Keratinocyte (primary cell): Measurements from ENCODE around the gene GARNL3. TPM values are rescaled to one million over a fixed set of nuclear protein-coding genes. Genes with fewer than 3 reads are reported as not detected.

Experiments
- DNase-seq: peaks from one replicate; pipeline ENCODE4 v3.0.0-alpha.2; 2011; ENCODE audit warnings: low read depth, missing footprints, low spot score
- FAIRE-seq: peaks from 2 replicates; lab custom pipeline; 2011; peaks lifted over from hg19 to GRCh38; lab: Jason Lieb, UNC
- H2AFZ ChIP-seq: 2 replicates; pipeline ENCODE4 v1.6.0; 2012; ENCODE audit warnings: low read length, control low read depth, inconsistent platforms; ENCODE audit not compliant: control insufficient read depth
- H3K27ac ChIP-seq: 2 replicates; pipeline ENCODE4 v1.5.1; 2011; ENCODE audit warnings: low read length; ENCODE audit not compliant: control insufficient read depth, insufficient read depth
- H3K27me3 ChIP-seq: 3 replicates; pipeline ENCODE4 v1.6.0; 2011; ENCODE audit warnings: low read length; ENCODE audit not compliant: control insufficient read depth, insufficient read depth; ENCODE audit errors: extremely low read depth
- H3K36me3 ChIP-seq, 2 experiments: 2 replicates in 1 of 2; 3 replicates in 1 of 2; pipeline ENCODE4 v1.5.1; 2011; ENCODE audit warnings: low read length in 2 of 2, mild to moderate bottlenecking in 1 of 2; ENCODE audit not compliant: control insufficient read depth in 2 of 2, insufficient read depth in 2 of 2; ENCODE audit errors: extremely low read depth in 1 of 2
- H3K4me1 ChIP-seq: 3 replicates; pipeline ENCODE4 v1.5.1; 2011; ENCODE audit warnings: low read length; ENCODE audit not compliant: control insufficient read depth, insufficient read depth; ENCODE audit errors: extremely low read depth
- H3K4me2 ChIP-seq: 3 replicates; pipeline ENCODE4 v1.6.0; 2011; ENCODE audit warnings: low read depth, low read length; ENCODE audit not compliant: control insufficient read depth, insufficient read depth; ENCODE audit errors: extremely low read depth
- H3K4me3 ChIP-seq, 3 experiments: fragments of 200-600 bp in 1 of 3; sonication (generic) in 1 of 3; 2 replicates in 2 of 3; 3 replicates in 1 of 3; pipeline ENCODE4 v1.5.1; 2011 to 2016; ENCODE audit warnings: low read length in 3 of 3, mild to moderate bottlenecking in 3 of 3, control low read depth in 2 of 3, inconsistent platforms in 1 of 3, low read depth in 1 of 3, mixed read lengths in 1 of 3, mixed run types in 1 of 3, moderate library complexity in 1 of 3; ENCODE audit not compliant: control insufficient read depth in 2 of 3, insufficient read depth in 2 of 3; ENCODE audit errors: extremely low read depth in 1 of 3
- H3K79me2 ChIP-seq: 2 replicates; pipeline ENCODE4 v1.6.0; 2012; ENCODE audit warnings: low read length; ENCODE audit not compliant: control insufficient read depth, insufficient read depth
- H3K9ac ChIP-seq: 3 replicates; pipeline ENCODE4 v1.6.0; 2011; ENCODE audit warnings: low read length; ENCODE audit not compliant: control insufficient read depth, insufficient read depth; ENCODE audit errors: extremely low read depth
- H3K9me1 ChIP-seq: 3 replicates; pipeline ENCODE4 v1.6.0; 2011; ENCODE audit warnings: low read length; ENCODE audit not compliant: control insufficient read depth, insufficient read depth; ENCODE audit errors: extremely low read depth
- H3K9me3 ChIP-seq: 2 replicates; pipeline ENCODE4 v1.5.1; 2012; ENCODE audit warnings: low read depth, low read length; ENCODE audit not compliant: control insufficient read depth
- H4K20me1 ChIP-seq: 3 replicates; pipeline ENCODE4 v1.6.0; 2011; ENCODE audit warnings: low read length; ENCODE audit not compliant: control insufficient read depth, insufficient read depth; ENCODE audit errors: extremely low read depth
- CTCF ChIP-seq, 3 experiments: IDR thresholded peaks in 1 of 3; conservative IDR thresholded peaks in 1 of 3; optimal IDR thresholded peaks in 1 of 3; 2 replicates in 2 of 3; 3 replicates in 1 of 3; pipeline versions ENCODE3 to v1.5.1; 2011; ENCODE audit warnings: low read length in 3 of 3, mild to moderate bottlenecking in 3 of 3, moderate library complexity in 2 of 3, control low read depth in 1 of 3, inconsistent platforms in 1 of 3; ENCODE audit not compliant: insufficient read depth in 2 of 3; ENCODE audit errors: extremely low read depth in 1 of 3
- EZH2 ChIP-seq: IDR thresholded peaks from one replicate; pipeline ENCODE4 v1.6.1; 2012; ENCODE audit warnings: inconsistent platforms, mild to moderate bottlenecking, low read length, moderate library complexity
- dilution Hi-C: fragments of 300-500 bp; cut with MboI; formaldehyde crosslinking; loops from one replicate; pipeline ENCODE4 v1.7.0; 2020; ENCODE audit warnings: low sequenced_read_pairs; ENCODE audit not compliant: extremely low pct_ligation_motif_present
- polyA plus RNA-seq, 5 experiments: library from polyadenylated mRNA; depleted of rRNA in 3 of 5; stranded (reverse) in 3 of 5; stranded (forward) in 1 of 5; unstranded in 1 of 5; fragments of >200 nt; gene quantifications; 1 replicate in 1 of 5; 2 replicates in 3 of 5; 3 replicates in 1 of 5; pipeline versions ENCODE4 v1.2.1 to v1.2.3, GENCODE V29; 2011 to 2012; ENCODE audit warnings: missing spikeins in 2 of 5, low read depth in 1 of 5, low replicate concordance in 1 of 5

The GARNL3 gene
- polyA plus RNA-seq, 1 donor (not counting 4 experiments of a cell fraction or from before 2014, with no cell fraction given): 2.4 TPM

DNA sequence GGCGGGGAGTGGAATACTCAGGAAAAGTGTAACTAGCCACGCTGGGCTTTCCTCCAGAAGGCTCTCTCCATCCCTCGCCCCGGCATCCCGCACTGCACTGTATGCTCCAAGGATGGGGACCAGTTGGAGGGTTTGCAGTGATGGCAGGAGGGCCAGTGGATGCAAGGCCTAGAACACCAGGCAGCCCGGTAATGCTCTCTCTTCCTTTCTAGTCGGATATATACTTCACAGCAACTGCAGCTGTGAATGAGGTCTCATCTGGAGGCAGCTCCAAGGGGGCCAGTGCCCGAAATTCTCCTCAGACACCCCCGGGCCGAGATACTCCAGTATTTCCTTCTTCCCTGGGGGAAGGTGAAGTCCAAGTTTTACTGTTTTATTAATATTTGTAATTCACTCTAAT, 122.4 kb downstream of the GARNL3 start:
- Histone ChIP-seq H3K4me3 (no peak overlapping the region), H3K9me1 (no peaks in the 10 kb centered on the region), H3K4me2 (no peak overlapping the region), H3K79me2 (no peaks in the 10 kb centered on the region), H3K4me1 (peaks cover 15% of the 10 kb centered on the region), H3K27ac (no peak overlapping the region), H3K9me3 (no peaks in the 10 kb centered on the region), H3K9ac (no peak overlapping the region), H4K20me1 (no peaks in the 10 kb centered on the region), H2AFZ (no peak overlapping the region), H3K36me3 (no peaks in the 10 kb centered on the region), H3K27me3 (no peaks in the 10 kb centered on the region)
- DNase-seq: no peak
- TF ChIP-seq EZH2: no peak
- no peak for TF ChIP-seq CTCF (optimal IDR thresholded peaks at IDR 0.05 in 1 of 3, IDR thresholded peaks at IDR 0.05 in 1 of 3, conservative IDR thresholded peaks at IDR 0.05 in 1 of 3; ENCODE audit: extremely low read depth in 1 of 3, insufficient read depth in 2 of 3, low read length in 3 of 3)
- FAIRE-seq: no peak
- dilution Hi-C loops: no loop called here

GRCh38 chr9:127388037-127388855, 123.7 kb downstream of the GARNL3 start:
- FAIRE-seq (peak; percentile 86), DNase-seq (peak; percentile 73)
- no peak overlapping the region for H3K4me3 ChIP-seq
- H3K79me2 ChIP-seq: no peaks in the 10 kb centered on the region
- peak overlapping the region; percentile 66 for H3K4me2 ChIP-seq
- no peak overlapping the region for H2AFZ ChIP-seq
- no peaks in the 10 kb centered on the region for H4K20me1 ChIP-seq
- no peaks in the 10 kb centered on the region for H3K9me3 ChIP-seq
- TF ChIP-seq CTCF (optimal IDR thresholded peaks at IDR 0.05 in 1 of 3, IDR thresholded peaks at IDR 0.05 in 1 of 3, conservative IDR thresholded peaks at IDR 0.05 in 1 of 3; ENCODE audit: extremely low read depth in 1 of 3, insufficient read depth in 2 of 3, low read length in 3 of 3) (no peak), EZH2 (no peak)
- dilution Hi-C loops: no loop called here
- peak overlapping the region; percentile 71 for H3K27ac ChIP-seq
- peak overlapping the region; percentile 46 for H3K9ac ChIP-seq
- H3K4me1 ChIP-seq: peaks cover 15% of the 10 kb centered on the region
- no peaks in the 10 kb centered on the region for H3K27me3 ChIP-seq
- no peaks in the 10 kb centered on the region for H3K36me3 ChIP-seq
- no peaks in the 10 kb centered on the region for H3K9me1 ChIP-seq
